HG03558 (cell line): Measurements from ENCODE around the gene SLC17A7.

ENCODE experiments used
- ATAC-seq: cut with Tn5 transposase; IDR thresholded peaks from one replicate; pipeline ENCODE4 v1.9.1; 2021; ENCODE audit warnings: moderate number of reproducible peaks; ENCODE audit not compliant: unreplicated experiment; ENCODE audit errors: extremely low read depth

The SLC17A7 gene

GRCh38 chr19:49415102-49415809 lies 26.1 kb downstream of the SLC17A7 start:
- ATAC-seq, result no peak

- ATAC-seq, result no peak
These were observed 27.1 kb downstream of the SLC17A7 start for GRCh38 chr19:49414256-49414655.

GRCh38 chr19:49413348-49413747 lies 28.0 kb downstream of the SLC17A7 start:
- ATAC-seq, result no peak

GRCh38 chr19:49411681-49412326 lies 29.5 kb downstream of the SLC17A7 start:
- no peak for ATAC-seq

GRCh38 chr19:49409441-49410029 lies 31.8 kb downstream of the SLC17A7 start:
- ATAC-seq, result no peak

- ATAC-seq, result no peak
These were observed 32.4 kb downstream of the SLC17A7 start for GRCh38 chr19:49408816-49409440.

- ATAC-seq, result no peak
These were observed 33.8 kb downstream of the SLC17A7 start for GRCh38 chr19:49407482-49408015.

- no peak for ATAC-seq
These were observed 34.2 kb downstream of the SLC17A7 start for GRCh38 chr19:49407079-49407478.

GRCh38 chr19:49403404-49404187 lies 37.7 kb downstream of the SLC17A7 start:
- ATAC-seq, result no peak

- ATAC-seq, result no peak
These were observed 41.3 kb downstream of the SLC17A7 start for GRCh38 chr19:49400029-49400428.

- no peak for ATAC-seq
These were observed 42.4 kb downstream of the SLC17A7 start for GRCh38 chr19:49398931-49399330.

GRCh38 chr19:49398001-49398615 lies 43.2 kb downstream of the SLC17A7 start:
- ATAC-seq, result no peak

GRCh38 chr19:49396738-49397505 lies 44.4 kb downstream of the SLC17A7 start:
- no peak for ATAC-seq

GRCh38 chr19:49395581-49396407 lies 45.5 kb downstream of the SLC17A7 start:
- no peak for ATAC-seq

GRCh38 chr19:49393881-49394280 lies 47.4 kb downstream of the SLC17A7 start:
- no peak for ATAC-seq

- no peak for ATAC-seq
These were observed 49.5 kb downstream of the SLC17A7 start for GRCh38 chr19:49391581-49392399.

- no peak for ATAC-seq
These were observed 50.4 kb downstream of the SLC17A7 start for GRCh38 chr19:49390929-49391359.
